Upper lobe of left lung (tissue), 6 donors: Measurements from ENCODE around the gene SATB2. TPM values are rescaled to one million over a fixed set of nuclear protein-coding genes. Genes with fewer than 3 reads are reported as not detected.

ENCODE experiments used
- ATAC-seq, 2 donors: fragments of 200-7000 bp; cut with Tn5 transposase; one replicate each; pipeline ENCODE4 v1.9.1; 2022; ENCODE audit warnings: mild to moderate bottlenecking in 2 of 2, moderate library complexity in 2 of 2; ENCODE audit not compliant: low FRiP score in 2 of 2
- DNase-seq, 2 donors: peaks; one replicate each; pipeline ENCODE4 v3.0.0-alpha.2; 2019 to 2020
- H3K27ac ChIP-seq, 4 donors: fragments of 200-600 bp; sonication (generic); one replicate each; pipeline ENCODE4 v1.5.1; 2016 to 2019
- H3K27me3 ChIP-seq, 4 donors: fragments of 200-600 bp; sonication (generic); one replicate each; pipeline ENCODE4 v1.5.1; 2017 to 2019
- H3K36me3 ChIP-seq, 4 donors: fragments of 200-600 bp; sonication (generic); one replicate each; pipeline ENCODE4 v1.5.1; 2016 to 2019
- H3K4me1 ChIP-seq, 4 donors: fragments of 200-600 bp; sonication (generic); one replicate each; pipeline ENCODE4 v1.5.1; 2018 to 2019
- H3K4me3 ChIP-seq, 4 donors: fragments of 200-600 bp; sonication (generic); one replicate each; pipeline ENCODE4 v1.5.1; 2017 to 2019; ENCODE audit warnings: mild to moderate bottlenecking in 2 of 4, moderate library complexity in 1 of 4
- H3K9me3 ChIP-seq, 4 donors: fragments of 200-600 bp; sonication (generic); one replicate each; pipeline ENCODE4 v1.5.1; 2018 to 2019
- EP300 ChIP-seq, 4 donors: sonication (generic); formaldehyde crosslinking; IDR thresholded peaks; one replicate each; pipeline ENCODE4 v1.5.1; 2017; ENCODE audit warnings: antibody characterized with exemption in 4 of 4, control low read depth in 2 of 4
- POLR2A ChIP-seq, 4 donors: fragments of 450-650 bp; IDR thresholded peaks; one replicate each; pipeline ENCODE4 v1.5.1; 2016 to 2017; ENCODE audit warnings: antibody characterized with exemption in 4 of 4, mild to moderate bottlenecking in 2 of 4
- POLR2AphosphoS5 ChIP-seq, 2 donors: sonication (generic); formaldehyde crosslinking; IDR thresholded peaks; one replicate each; pipeline ENCODE4 v1.5.1; 2017; ENCODE audit warnings: antibody characterized with exemption in 2 of 2
- WGBS, 2 donors: methylation state at CpG; one replicate each; pipeline ENCODE4 v1.1.5; 2017 to 2018; 5-methylcytosine and 5-hydroxymethylcytosine counted together
- total RNA-seq, 6 donors: library from RNA; depleted of rRNA in 4 of 6; stranded (reverse); fragments of >200 nt in 4 of 6; gene quantifications; one replicate each; pipeline versions ENCODE4 v1.1.0 to v1.2.1, GENCODE V29; 2016 to 2021
- TF ChIP-seq, protein P1 (sequence below), 6 experiments: fragments of 450-650 bp in 4 of 6; fragments of 200-600 bp in 2 of 6; sonication (generic) in 2 of 6; IDR thresholded peaks; one replicate each; pipeline ENCODE4 v1.5.1; 2016 to 2019; ENCODE audit warnings: antibody characterized with exemption in 6 of 6
- donor health status: DM: no; HTN: no; CAD: no; lungs with moderate emphysema.
- donor health status: DM: no; HTN: yes; CAD: no; lungs with severe emphysema.

The SATB2 gene
- total RNA-seq, 6 donors from 2014 or later, result 1.7 to 9.4 (median 3.1) TPM

DNA sequence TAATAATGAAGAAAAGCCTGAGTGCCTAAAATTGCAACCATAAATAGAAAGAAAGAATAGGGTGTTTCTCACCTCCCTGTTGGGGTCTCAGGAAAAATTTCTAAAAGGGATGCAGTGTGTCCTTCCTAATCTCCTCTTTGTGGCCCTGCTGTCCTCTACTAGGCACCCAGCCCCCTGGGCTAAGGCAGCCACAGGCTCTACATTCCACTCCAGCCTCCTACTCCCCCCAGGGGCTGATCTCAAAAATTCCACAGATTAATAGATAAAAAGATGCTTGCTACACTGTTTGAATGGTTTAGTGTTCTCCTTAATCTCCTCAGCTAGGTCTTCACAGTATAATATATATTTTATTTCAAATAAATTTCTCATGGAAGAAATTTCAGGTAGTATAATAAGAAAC is 17.6 kb downstream of the SATB2 start:
- DNase-seq (no peak), ATAC-seq (no peak)
- H3K4me1 ChIP-seq, result no peaks in the 10 kb centered on the region
- H3K27me3 ChIP-seq, result no peaks in the 10 kb centered on the region
- no peak overlapping the region for H3K4me3 ChIP-seq
- no peaks in the 10 kb centered on the region for H3K9me3 ChIP-seq
- H3K27ac ChIP-seq, result no peak overlapping the region
- no peaks in the 10 kb centered on the region for H3K36me3 ChIP-seq
- no peak for TF ChIP-seq POLR2A (IDR thresholded peaks at IDR 0.05)
- TF ChIP-seq EP300 (IDR thresholded peaks at IDR 0.05), result no peak
- no peak for TF ChIP-seq POLR2AphosphoS5 (IDR thresholded peaks at IDR 0.05)
- TF ChIP-seq, protein P1, sequence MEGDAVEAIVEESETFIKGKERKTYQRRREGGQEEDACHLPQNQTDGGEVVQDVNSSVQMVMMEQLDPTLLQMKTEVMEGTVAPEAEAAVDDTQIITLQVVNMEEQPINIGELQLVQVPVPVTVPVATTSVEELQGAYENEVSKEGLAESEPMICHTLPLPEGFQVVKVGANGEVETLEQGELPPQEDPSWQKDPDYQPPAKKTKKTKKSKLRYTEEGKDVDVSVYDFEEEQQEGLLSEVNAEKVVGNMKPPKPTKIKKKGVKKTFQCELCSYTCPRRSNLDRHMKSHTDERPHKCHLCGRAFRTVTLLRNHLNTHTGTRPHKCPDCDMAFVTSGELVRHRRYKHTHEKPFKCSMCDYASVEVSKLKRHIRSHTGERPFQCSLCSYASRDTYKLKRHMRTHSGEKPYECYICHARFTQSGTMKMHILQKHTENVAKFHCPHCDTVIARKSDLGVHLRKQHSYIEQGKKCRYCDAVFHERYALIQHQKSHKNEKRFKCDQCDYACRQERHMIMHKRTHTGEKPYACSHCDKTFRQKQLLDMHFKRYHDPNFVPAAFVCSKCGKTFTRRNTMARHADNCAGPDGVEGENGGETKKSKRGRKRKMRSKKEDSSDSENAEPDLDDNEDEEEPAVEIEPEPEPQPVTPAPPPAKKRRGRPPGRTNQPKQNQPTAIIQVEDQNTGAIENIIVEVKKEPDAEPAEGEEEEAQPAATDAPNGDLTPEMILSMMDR (IDR thresholded peaks at IDR 0.05), result no peak

DNA sequence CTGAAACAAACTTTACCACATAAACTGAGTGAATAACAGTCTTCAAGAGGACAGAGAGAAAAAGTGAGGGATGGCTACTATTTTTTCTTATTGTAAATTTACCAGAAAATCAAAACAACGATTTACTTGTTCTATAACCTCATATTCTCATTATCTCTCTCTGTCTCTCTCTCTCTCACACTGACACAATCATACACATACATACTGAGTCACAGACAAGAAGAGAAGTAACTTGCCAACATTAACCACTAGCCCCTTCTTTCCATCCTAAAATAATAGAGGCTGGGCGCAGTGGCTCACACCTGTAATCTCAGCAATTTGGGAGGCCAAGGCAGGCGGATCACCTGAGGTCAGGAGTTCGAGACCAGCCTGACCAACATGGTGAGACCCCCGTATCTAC is 18.2 kb downstream of the SATB2 start:
- no peaks in the 10 kb centered on the region for H3K27me3 ChIP-seq
- no peak for TF ChIP-seq EP300 (IDR thresholded peaks at IDR 0.05)
- no peak for TF ChIP-seq POLR2A (IDR thresholded peaks at IDR 0.05)
- TF ChIP-seq, protein P1 (IDR thresholded peaks at IDR 0.05), result no peak
- no peak for TF ChIP-seq POLR2AphosphoS5 (IDR thresholded peaks at IDR 0.05)
- no peaks in the 10 kb centered on the region for H3K36me3 ChIP-seq
- H3K4me3 ChIP-seq, result no peak overlapping the region
- WGBS, 2 donors, result 88 to 94% methylated on average over 5 of the region's 5 CpGs
- DNase-seq (no peak), ATAC-seq (no peak)
- no peaks in the 10 kb centered on the region for H3K4me1 ChIP-seq
- no peaks in the 10 kb centered on the region for H3K9me3 ChIP-seq
- no peak overlapping the region for H3K27ac ChIP-seq

DNA sequence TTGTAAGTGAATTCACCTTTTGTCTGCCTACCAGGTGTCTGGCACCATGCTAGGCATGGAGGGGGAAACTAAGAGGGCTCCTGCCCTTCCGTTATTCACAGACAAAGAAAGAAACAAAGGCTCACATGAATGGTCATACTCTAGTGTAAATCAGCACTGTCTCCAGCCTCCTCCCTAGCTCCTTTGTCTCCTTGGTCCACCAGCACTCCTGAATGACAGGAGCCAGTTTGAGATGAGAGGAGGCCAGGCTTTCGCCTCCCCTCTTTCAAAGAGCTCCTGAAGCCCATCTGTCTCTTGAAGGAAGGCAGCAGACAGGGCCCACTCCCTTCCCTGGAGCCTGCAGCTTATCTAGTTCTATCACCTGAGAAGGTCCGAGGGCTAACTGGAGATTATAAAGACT is 18.7 kb downstream of the SATB2 start:
- Histone ChIP-seq H3K4me1 (no peaks in the 10 kb centered on the region), H3K4me3 (no peak overlapping the region), H3K9me3 (no peaks in the 10 kb centered on the region), H3K27ac (no peak overlapping the region), H3K27me3 (no peaks in the 10 kb centered on the region), H3K36me3 (no peaks in the 10 kb centered on the region)
- ATAC-seq (no peak), DNase-seq (no peak)
- TF ChIP-seq, protein P1 (IDR thresholded peaks at IDR 0.05), result no peak
- TF ChIP-seq POLR2A (IDR thresholded peaks at IDR 0.05) (no peak), POLR2AphosphoS5 (IDR thresholded peaks at IDR 0.05) (no peak), EP300 (IDR thresholded peaks at IDR 0.05) (no peak)
- 85 to 88% methylated on average over 3 of the region's 3 CpGs for WGBS, 2 donors

DNA sequence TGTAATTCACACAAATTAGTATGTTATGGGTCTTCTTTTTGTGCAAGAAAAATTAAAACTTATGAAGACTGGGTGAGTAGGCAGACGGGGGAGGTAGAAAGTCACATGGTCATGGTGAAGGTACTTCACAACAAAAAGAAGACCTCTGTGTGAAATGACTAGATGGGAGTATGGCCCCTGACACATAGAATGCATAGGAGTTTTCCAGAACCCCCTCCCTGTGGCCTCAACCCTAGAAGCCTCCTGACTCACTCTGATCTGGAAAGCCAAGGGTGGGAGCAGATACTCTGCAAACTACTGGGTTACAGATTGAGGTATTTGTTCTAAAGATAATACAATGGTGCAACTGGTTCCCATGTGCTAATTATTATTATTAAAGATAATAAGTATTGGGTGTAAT is 23.2 kb downstream of the SATB2 start:
- Histone ChIP-seq H3K36me3 (no peaks in the 10 kb centered on the region), H3K9me3 (no peaks in the 10 kb centered on the region), H3K4me1 (no peaks in the 10 kb centered on the region), H3K27ac (no peak overlapping the region), H3K27me3 (no peaks in the 10 kb centered on the region), H3K4me3 (no peak overlapping the region)
- DNase-seq (no peak), ATAC-seq (no peak)
- TF ChIP-seq POLR2AphosphoS5 (IDR thresholded peaks at IDR 0.05) (no peak), POLR2A (IDR thresholded peaks at IDR 0.05) (no peak), EP300 (IDR thresholded peaks at IDR 0.05) (no peak)
- TF ChIP-seq, protein P1 (IDR thresholded peaks at IDR 0.05), result no peak
- WGBS, 2 donors, result 95 to 96% methylated on average over 1 of the region's 1 CpG

DNA sequence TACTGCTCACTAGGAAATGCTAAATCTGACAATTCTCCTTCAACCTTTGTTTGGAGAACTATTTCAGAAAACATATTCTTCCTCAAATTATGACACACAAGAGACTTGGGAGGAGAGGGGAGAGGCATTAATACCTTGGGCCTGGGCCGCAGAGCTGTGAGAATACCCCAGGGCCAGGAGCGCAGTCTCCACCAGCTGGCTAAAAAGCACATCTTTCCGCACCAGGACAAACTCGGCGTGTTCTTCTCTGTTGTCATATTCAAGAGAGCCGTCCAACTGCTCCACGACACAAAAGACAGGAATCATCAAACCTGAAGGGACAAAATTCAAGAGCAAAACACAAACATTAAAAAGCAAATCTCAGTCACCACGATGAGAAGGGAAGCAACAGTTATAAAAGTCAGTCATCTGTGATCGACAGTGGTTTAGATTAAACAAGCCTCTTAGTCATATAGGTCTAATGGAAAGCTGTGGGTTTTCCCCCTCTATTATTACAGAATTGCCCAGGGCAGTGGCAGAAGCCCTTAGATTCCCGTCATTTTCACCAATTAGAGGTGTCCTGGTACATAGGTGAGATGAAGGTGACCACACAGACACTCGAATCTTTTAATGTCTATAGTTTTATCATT is 24.4 kb downstream of the SATB2 start:
- Histone ChIP-seq H3K27ac (no peak overlapping the region), H3K4me1 (no peaks in the 10 kb centered on the region), H3K4me3 (no peak overlapping the region), H3K36me3 (no peaks in the 10 kb centered on the region), H3K27me3 (no peaks in the 10 kb centered on the region), H3K9me3 (no peaks in the 10 kb centered on the region)
- 88 to 90% methylated on average over 11 of the region's 11 CpGs for WGBS, 2 donors
- TF ChIP-seq POLR2AphosphoS5 (IDR thresholded peaks at IDR 0.05), result no peak
- TF ChIP-seq POLR2A (IDR thresholded peaks at IDR 0.05), result no peak
- TF ChIP-seq, protein P1 (IDR thresholded peaks at IDR 0.05), result no peak
- TF ChIP-seq EP300 (IDR thresholded peaks at IDR 0.05), result no peak
- no peak for DNase-seq
- no peak for ATAC-seq
